HG03378 (cell line): Measurements from ENCODE around the gene UBL3.

Experiments
- ATAC-seq: cut with Tn5 transposase; IDR thresholded peaks from one replicate; pipeline ENCODE4 v1.9.1; 2021; ENCODE audit warnings: mild to moderate bottlenecking, moderate library complexity; ENCODE audit not compliant: unreplicated experiment

Gene UBL3, protein sequence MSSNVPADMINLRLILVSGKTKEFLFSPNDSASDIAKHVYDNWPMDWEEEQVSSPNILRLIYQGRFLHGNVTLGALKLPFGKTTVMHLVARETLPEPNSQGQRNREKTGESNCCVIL

DNA sequence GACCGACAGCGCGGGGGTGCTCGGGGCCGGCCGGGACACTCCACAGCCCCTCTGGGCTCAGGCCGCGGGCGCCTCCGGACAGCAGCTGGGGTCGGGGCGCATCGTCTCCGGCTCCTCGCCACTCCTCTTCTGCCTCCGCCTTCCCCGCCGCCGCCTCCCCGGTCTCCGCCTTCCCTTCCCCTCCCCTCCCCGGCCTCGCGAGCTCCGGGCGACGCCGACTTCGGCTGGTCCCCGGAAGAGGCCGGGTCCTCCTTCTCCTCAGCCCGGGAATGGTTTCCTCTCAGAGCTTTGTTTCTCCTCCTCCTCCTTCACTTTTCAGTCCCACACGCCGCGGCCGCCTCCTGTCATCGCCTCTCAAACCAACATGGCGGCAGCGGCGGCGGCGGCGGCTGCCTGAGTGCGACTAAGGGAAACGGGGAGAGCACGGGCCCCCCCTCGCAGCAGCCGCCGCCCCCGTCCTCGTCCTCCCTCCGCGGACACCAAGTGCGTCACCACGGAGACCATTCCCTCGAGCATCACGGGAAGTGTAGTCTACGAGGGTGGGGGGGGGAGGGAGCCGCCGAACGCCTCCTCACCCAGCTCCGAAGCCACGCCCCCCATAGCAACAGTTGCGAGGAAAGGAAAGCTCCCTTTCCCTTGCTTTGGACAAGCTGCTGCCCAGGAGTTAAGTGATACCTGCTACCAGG lies at the start of gene UBL3:
UBL3 (minus strand) TSS at position 405 of the 686 bp plus-strand sequence. CDS start 1,079 bp downstream, outside the sequence.
- peak; percentile 61 for ATAC-seq

DNA sequence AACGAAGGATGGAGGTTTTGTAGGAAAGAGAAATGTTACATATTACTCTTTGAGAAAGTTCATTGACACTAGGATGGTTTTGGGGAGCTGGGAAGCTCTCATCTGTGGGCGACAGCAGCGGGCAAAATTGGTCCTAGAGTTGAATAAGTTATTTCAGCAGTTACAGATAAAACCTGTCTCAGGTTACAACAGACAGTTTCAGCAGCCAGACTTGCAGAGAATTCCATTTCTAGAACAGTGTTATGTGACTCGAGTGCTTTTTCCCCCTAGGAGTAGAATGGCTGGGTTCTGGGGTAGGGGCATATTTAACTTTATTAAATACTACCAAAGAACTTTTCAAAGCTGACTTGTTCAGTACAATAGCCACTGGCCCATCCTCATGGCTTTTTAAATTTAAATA lies 46.7 kb upstream of the UBL3 start:
- ATAC-seq, result no peak

DNA sequence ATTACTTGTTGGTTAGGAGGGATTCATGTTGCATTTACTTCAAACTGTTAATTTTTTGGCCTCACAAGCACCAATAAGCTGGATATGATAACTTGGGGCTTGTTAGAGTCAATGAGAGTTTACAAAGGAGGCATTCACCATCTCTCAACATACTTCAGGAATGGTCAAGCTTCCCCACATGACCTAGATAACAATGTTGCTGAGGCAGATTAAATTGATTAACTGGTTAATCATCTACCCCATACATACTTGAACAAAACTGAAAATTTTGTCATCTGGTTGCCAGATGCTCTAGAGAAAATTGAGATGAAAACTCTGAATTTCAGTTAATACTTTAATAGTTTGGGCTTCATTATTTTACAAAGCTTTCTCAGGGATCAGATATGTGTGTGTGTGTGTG lies 43.0 kb upstream of the UBL3 start:
- no peak for ATAC-seq

DNA sequence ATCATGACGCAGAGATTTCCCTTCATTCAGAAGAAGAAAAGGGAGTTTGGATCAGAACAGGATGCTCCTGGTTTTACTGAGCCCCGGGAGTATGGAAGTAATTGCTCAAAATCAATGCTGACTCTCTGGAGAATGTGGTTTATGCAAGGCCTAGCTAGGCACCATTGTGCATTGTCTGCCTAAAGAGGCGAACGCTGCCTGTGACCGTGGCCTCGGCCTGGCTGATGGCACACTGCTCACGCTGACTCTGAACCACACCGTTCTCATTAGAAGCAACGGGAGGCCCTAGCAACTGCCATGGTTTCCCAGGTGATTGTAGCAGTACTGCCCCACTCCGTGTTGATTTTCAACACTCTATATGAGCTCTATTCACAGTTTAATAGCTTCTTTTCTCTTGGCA lies 41.7 kb upstream of the UBL3 start:
- ATAC-seq, result no peak

DNA sequence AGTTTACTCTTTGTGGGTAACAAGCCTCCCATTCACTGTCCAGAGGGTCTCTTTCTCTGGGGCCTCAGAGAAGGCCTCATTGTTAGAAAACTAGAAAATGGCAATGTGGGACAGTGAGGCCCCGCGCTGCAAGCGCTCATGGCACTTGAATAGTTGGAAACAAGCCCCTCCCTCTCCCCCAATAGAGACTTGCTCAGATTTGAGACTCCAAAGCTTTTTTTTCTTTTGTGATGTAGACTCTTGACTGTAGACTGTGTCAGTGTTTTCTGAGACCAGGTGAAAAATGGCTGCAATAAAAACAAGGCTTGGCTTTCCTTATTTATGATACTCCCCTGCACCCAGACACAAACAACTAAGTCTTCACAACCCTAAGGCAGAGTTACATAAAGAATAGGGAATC lies 38.7 kb upstream of the UBL3 start:
- ATAC-seq, result no peak

DNA sequence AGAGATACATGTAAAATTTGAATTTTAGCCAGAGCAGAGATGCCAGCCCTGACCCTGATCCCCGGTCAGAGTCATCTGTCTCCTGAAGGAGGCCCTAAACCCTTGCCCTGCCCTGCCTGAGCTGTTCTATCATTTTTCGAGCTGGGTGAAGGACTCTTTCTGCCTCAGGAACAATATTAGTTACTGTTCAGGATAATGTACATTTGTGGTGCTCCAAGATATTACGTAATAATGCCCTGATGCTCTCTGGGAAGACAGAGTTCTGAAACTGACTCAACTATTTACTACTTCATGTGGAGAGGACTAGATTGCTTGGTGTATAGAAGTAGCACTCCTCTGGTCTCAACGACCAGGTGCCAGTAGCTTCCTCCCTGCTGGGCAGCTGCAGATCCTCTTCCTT lies 37.9 kb upstream of the UBL3 start:
- no peak for ATAC-seq

DNA sequence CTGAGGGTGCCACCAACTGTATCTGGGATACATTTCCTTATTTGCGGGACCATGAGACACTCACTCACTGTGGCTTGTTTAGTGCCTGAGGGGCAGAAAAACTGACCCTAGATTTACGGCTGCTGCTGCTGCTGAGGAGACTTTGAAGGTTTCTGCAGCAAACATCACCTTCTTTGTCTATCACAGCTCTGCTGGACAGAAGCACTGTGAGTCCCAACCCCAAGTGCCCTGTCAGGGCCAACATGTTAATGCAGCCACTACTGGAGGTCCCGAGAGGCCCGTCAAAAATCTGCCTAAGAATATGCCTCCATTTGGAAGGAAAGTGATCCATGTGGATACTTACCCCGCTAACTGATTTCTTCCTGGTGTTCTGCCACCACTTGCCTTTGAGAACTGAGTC lies 37.3 kb upstream of the UBL3 start:
- no peak for ATAC-seq

DNA sequence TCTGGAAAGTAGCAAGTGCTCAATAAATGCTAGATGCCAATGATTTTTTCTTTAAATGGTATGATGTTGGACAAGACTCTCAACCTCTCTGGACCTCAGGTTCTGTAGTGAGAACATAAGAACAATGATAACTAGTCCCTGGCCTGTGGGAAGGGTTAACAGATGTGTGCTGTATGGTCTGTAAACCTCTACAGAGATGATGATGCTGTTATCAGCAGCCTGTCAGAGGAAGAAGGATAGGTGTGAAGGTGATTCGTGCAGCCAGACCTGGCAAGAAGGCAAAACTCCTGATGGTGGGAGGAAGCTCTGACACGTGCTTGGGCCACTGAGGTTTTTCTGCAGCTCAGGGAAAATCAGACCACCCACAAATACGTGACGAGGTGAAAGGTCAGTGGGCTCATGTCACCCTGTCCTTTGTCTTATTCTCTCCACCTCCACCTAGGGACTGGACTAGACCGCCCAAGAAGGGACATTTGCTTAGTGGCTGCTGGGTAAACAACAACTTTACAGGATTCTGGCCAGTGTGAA lies 36.7 kb upstream of the UBL3 start:
- ATAC-seq, result no peak

DNA sequence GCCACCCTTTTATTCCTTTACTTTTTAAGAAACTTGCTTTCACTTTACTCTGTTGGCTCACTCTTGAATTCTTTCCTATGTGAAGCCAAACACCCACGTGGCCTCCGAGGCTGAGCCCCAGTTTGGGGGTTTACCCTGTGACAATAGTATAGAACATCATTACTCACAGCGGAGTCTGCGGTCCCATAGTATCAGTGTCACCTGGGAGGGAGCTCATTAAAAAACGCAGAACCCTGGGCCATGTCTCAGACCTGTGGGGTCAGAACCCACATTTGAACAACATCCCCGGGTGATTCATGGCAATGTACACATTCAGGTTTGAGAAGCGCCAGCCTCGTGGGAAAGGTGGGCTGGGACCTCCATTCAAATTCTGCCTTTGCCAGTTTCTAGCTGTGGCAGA lies 36.0 kb upstream of the UBL3 start:
- ATAC-seq, result no peak

DNA sequence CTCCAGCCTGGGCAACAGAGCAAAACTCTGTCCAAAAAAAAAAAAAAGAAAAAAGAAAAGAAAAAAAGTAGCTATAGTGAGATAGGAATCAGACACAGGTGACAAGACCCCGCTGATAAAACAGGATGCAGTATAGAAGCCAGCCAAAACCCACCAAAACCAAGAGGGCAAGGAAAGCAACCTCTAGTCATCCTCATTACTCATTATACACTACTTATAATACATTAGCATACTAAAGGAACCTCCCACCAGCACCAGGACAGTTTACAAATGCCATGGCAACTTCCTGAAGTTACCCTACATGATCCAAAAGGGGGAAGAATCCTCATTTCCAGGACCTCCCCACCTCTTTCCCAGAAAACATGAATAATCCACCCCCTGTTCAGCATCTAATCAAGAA lies 35.6 kb upstream of the UBL3 start:
- no peak for ATAC-seq

DNA sequence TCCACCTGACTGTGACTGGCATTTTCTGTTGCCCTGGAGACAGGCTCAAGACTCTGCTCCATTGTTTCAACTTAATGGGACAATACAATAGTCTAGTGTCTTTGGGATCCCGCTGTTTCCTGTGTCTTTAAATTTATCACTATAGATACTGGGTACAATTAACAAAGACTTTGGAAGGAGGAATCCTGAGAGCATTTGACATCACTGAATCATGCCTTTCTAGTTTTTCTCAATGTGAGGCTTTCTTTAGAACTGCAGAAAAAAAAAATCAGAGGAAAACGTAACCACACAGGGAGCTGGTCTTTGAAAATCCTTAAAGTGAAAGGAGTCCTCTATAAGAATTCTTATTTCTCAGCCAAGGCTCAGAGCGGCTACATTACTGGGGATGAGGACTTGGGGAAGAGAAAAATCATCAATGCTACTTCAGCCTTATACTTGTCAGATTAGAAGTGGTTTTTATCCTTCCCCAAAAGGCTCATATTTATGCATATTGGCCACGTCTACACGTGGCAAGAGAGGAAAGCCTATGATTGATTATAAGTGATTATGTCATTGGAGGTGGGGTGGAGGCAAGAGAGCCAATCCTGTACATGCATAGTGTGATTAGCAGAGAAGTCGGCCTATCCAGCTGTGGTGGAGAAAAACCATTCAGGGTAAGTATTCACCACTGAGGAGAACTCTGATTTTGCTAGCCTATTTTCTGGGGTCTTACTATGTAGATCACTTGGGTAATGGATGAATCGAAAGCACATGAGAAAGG lies 34.4 kb upstream of the UBL3 start:
- no peak for ATAC-seq

DNA sequence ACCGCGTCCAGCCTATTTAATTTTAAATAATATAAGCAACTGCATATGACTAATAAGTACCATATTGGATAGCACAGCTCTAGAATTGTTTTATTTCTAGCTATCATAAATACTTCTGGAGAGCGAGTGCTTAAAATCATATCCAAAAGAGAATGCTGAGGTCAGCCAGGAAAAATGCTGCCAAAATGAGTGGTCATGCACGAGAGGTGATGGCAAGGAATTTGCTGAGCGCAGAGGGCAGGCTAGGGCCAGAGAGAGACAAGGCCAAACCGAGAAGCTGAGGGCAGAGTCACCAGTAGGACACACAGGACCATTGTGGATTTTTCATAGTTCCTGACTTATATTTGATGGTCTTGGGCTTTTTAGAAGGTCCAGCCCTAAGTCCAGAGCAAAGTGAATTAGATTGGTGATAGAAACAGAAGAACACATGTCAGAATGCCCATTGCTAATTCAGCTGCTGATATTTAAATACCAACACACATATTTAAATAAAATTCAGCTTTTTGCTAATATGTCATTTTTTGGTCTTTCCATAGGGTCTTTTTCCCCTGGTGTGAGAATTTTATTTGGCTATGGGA lies 33.6 kb upstream of the UBL3 start:
- no peak for ATAC-seq

DNA sequence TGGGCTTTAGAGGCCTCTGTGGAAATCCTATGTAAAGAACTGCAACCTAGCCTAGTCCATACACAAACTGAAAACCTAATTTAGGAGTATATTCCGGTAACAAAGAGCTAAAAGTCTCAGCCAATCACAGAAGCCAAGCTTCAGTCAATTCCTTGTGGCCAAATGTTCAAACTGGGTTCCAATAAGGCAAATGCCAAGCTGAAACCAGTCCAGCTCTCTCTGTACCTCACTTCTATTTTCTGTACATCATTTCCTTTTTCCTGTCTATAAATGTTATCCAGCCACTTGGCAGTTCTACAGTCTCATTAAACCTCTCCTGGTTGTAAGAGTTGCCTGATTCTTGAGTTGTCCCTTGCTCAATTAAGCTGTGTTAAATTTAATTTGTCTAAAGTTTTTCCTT lies 31.7 kb upstream of the UBL3 start:
- no peak for ATAC-seq

DNA sequence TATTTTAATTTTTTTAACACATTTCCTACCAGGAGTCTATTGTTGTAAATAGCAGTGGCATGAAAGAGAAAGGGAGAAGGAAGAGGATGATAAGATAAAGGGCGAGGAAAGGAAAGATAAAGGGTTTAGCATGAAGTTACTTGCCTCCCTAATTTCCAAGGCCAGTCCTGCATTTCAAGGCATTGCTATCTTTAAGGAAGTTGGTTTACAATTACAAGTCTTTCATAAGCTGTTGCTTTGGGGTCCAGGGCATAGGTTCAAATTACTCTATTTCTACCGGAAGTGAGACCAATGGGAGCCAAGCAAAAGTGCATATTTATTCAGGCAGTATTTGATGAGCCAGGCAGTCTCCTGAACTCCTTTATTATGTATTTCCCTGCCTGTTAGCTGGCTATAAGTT lies 27.7 kb upstream of the UBL3 start:
- no peak for ATAC-seq

DNA sequence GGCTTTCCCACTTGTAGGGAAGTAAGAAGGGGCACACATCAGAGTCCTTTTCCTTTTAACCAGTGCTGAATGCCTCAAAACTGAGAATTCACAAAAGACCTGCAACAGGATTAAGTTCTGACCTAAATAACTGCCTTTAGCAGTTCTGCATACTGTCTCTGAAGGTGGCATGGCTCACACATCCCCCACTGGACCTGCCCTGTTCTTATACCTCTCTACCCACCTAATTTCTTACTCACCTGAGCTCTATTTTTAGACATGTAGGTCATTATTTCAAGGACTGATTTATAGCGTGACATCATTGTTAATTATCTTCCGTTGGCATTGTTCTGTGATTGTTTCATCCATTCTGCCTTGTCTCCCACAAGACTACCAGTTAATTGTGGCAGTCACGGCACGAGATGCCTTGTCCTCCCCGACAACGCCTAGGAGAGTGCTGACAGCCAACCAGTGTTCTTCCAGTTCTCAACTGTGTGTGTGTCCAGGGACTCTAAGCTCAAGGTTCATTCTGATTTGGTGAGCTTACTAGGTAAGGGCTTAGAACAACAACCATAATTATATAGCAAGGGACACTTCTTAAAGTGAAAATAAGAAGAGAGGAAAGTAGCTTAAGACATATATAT lies 27.1 kb upstream of the UBL3 start:
- no peak for ATAC-seq

DNA sequence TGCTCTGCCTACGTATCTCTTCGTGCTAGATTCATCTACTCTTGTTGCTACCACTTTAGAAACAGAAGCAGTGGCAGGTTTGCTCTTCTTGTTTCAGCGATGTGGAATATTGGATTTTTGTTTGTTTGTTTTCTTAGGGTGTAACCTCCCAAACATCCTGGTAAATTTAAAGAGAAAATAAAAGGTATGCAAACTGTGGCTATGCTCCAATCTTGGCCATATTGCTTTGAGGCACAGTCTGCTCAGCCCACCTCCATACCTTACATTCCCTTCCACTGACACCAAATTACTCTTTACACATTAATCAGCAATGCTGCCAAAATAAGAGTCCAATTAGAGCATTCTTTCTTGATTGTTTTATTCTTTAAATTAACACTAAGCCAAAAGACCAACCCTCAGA lies 25.2 kb upstream of the UBL3 start:
- no peak for ATAC-seq

DNA sequence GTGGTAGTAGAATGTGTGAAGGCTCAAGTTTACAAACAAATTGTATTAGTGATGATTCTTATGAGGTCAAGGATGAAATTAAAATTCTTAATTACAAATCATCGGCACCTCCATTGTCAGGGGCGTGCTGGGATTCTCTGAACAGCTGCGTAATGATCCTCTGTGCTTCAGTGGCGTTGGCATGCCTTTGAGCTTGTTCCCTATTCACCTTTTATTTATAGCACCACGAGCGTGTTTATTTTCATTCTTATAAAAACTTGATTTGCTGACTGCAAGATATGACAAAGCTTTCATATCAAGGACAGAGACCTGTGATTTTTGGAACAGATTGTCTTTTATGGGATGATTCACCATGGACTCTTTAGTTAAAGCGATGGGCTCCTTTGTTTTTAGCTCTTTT lies 18.2 kb upstream of the UBL3 start:
- ATAC-seq, result no peak

DNA sequence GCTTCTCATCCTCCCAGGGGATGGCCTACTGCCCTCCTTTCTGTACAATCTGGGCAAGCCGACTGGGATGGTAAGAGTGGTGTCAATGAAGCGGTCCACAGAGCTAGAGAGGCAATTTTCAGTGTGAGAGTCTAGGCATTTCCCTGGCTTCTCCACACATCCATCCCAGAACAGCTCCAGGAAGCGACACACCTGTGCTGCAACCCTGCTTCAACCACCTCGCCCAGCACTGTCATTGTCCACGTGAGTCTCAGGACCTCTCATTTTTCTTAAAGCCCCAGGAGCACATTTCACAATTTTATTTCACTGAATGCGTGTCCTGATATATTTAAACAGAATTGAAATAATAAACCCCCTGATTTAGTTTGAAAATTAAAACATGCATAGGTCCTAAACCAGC lies 15.5 kb upstream of the UBL3 start:
- no peak for ATAC-seq

DNA sequence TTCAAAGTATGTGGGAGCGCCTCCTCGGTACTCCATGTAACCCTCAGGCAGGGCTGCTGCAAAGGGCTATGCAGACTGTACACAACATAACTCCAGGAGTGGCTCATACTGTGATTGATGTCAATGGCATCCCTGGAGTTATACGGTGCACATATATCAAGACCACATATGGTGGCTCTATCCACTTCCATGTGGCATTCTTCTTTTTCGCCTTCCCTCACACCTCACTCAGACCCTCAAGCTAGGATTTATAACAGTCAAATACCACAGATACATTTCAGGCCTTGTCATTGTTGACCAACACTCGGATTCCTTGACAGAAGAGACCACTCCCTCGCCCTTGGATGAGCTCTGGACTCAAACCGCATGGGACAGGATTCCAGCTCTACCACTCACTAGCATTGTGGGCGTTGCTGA lies 11.3 kb upstream of the UBL3 start:
- ATAC-seq, result no peak

DNA sequence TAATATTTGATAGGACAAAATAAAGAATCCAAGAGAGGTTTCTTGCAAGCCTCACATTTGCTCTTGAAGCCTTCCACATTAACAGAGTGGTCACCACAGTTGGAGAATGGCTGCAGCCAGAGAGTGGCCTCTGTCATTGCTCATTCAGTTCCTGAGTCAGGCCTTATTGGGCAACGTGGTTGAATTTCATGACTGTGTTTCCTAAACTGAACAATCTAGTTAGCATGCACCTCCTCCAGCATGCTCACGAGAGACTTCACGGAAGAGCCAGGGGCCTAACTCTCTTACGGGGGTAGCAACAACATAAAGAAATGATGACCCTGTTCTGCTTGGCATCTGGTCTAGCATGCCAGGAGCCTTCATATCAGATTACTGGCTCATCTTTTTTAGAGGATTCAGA lies 9.6 kb upstream of the UBL3 start:
- no peak for ATAC-seq

DNA sequence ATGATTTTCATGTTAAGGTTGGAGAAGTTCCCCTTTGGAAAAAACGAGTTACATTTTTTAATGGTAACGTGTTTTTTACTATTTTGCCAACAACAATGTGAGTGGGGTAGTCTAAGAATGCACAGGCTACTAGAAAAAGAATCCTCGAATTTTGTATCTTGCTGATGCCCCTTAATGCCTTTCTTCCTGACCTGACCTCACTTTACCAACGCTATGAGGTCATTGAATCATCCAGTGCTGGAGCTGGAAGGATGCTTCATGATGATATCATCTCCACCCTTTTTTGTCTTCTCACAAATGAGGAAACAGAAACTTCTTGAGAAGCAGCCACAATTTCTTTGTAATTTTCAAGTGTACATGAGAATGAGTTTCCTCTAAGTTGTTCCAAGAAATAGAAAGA lies 8.2 kb upstream of the UBL3 start:
- ATAC-seq, result no peak
